Pancreas (tissue), 10 donors: ENCODE data around the gene CEACAM5. TPM values are rescaled to one million over a fixed set of nuclear protein-coding genes. Genes with fewer than 3 reads are reported as not detected.
A peak's percentile ranks its signal among the peaks of the same experiment; 100 is the strongest.

Experiments
- ATAC-seq, 4 donors: fragments of 200-7000 bp; cut with Tn5 transposase; one replicate each; pipeline versions ENCODE4 v1.8.0 to v1.9.1; 2020; ENCODE audit warnings: mild to moderate bottlenecking in 4 of 4, moderate library complexity in 4 of 4
- DNase-seq, 6 donors: peaks; one replicate each; pipeline ENCODE4 v3.0.0-alpha.2; 2020
- FAIRE-seq: peaks from 2 replicates; lab custom pipeline; 2012; peaks lifted over from hg19 to GRCh38; lab: Jason Lieb, UNC
- H3K27ac ChIP-seq, 4 donors: fragments of 200-600 bp; sonication (generic); 1 replicate in 3 of 4; 2 replicates in 1 of 4; pipeline versions ENCODE4 v1.5.0 to v1.8.0; 2020
- H3K27me3 ChIP-seq, 4 donors: fragments of 200-600 bp; one replicate each; pipeline ENCODE4 v1.8.0; 2021
- H3K36me3 ChIP-seq, 3 donors: fragments of 200-600 bp; sonication (generic) in 1 of 3; one replicate each; pipeline versions ENCODE4 v1.5.0 to v1.8.0; 2020 to 2021
- H3K4me1 ChIP-seq, 3 donors: fragments of 200-600 bp; one replicate each; pipeline ENCODE4 v1.8.0; 2021
- H3K4me3 ChIP-seq, 4 donors: fragments of 200-600 bp; sonication (generic) in 2 of 4; one replicate each; pipeline versions ENCODE4 v1.5.0 to v1.8.0; 2020 to 2021
- H3K9me3 ChIP-seq, 4 donors: fragments of 200-600 bp; one replicate each; pipeline ENCODE4 v1.8.0; 2021
- WGBS, 2 donors: extraction: QIAGEN DNeasy Blood & Tissue Kit; methylation state at CpG; one replicate each; pipeline ENCODE4 v1.1.7; 2013; 5-methylcytosine and 5-hydroxymethylcytosine counted together
- intact Hi-C, 3 donors: fragments of 100-400 bp; cut with DNase I; formaldehyde crosslinking; loops; one replicate each; pipeline versions ENCODE4 v1.11.1 to v1.14.2; 2022
- polyA plus RNA-seq, 2 donors: library from polyadenylated mRNA; stranded (reverse); fragments of 200-250 nt; gene quantifications; one replicate each; pipeline ENCODE4 v1.2.3, GENCODE V29; 2013
- total RNA-seq, 6 donors: library from RNA; stranded (reverse); fragmentation: NEBNext Ultra II Directional in 4 of 6; extraction: Animal tissue kit (Norgen Biotek cat#: 25700) in 4 of 6; gene quantifications; one replicate each; pipeline versions ENCODE4 v1.2.1 to v1.2.4, GENCODE V29; 2021 to 2023
- TF ChIP-seq, protein P1 (sequence below), 4 donors: fragments of 200-600 bp; sonication (generic) in 3 of 4; IDR thresholded peaks; one replicate each; pipeline versions ENCODE4 v1.5.0 to v1.8.0; 2021; ENCODE audit warnings: antibody characterized with exemption in 4 of 4
- donor health status: healthy with polysubstance abuse.
- donor health status: DM: no; HTN: no; CAD: no; lungs with moderate emphysema.
- donor health status: DM: no; HTN: no; CAD: no.
- donor health status: control.
- donor health status: control.
- donor health status: Bipolar disorder and iron deficiency.
- donor health status: DM: yes; HTN: yes; CAD: no.
- donor health status: DM: no; HTN: no; CAD: no.
- donor health status: DM: no; HTN: no; CAD: no.
- donor health status: DM: yes; HTN: yes; CAD: no.

The CEACAM5 gene
- total and polyA plus RNA-seq, 8 donors, result 0.02 to 5.8 (median 0.30) TPM; not detected in 3

GRCh38 chr19:41689993-41690800 is 18.2 kb upstream of the CEACAM5 start:
- DNase-seq (no peak), ATAC-seq (no peak), FAIRE-seq (no peak)
- Histone ChIP-seq H3K9me3 (no peaks in the 10 kb centered on the region), H3K4me1 (no peaks in the 10 kb centered on the region), H3K4me3 (no peak overlapping the region), H3K36me3 (no peaks in the 10 kb centered on the region), H3K27me3 (no peaks in the 10 kb centered on the region), H3K27ac (no peak overlapping the region)
- TF ChIP-seq, protein P1, sequence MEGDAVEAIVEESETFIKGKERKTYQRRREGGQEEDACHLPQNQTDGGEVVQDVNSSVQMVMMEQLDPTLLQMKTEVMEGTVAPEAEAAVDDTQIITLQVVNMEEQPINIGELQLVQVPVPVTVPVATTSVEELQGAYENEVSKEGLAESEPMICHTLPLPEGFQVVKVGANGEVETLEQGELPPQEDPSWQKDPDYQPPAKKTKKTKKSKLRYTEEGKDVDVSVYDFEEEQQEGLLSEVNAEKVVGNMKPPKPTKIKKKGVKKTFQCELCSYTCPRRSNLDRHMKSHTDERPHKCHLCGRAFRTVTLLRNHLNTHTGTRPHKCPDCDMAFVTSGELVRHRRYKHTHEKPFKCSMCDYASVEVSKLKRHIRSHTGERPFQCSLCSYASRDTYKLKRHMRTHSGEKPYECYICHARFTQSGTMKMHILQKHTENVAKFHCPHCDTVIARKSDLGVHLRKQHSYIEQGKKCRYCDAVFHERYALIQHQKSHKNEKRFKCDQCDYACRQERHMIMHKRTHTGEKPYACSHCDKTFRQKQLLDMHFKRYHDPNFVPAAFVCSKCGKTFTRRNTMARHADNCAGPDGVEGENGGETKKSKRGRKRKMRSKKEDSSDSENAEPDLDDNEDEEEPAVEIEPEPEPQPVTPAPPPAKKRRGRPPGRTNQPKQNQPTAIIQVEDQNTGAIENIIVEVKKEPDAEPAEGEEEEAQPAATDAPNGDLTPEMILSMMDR (IDR thresholded peaks at IDR 0.05), result no peak
- intact Hi-C loops, result no loop called here
- WGBS, 2 donors, result 48 to 60% methylated on average over 4 of the region's 4 CpGs

GRCh38 chr19:41690801-41691065 is 17.7 kb upstream of the CEACAM5 start:
- TF ChIP-seq, protein P1 (IDR thresholded peaks at IDR 0.05), result no peak

DNA sequence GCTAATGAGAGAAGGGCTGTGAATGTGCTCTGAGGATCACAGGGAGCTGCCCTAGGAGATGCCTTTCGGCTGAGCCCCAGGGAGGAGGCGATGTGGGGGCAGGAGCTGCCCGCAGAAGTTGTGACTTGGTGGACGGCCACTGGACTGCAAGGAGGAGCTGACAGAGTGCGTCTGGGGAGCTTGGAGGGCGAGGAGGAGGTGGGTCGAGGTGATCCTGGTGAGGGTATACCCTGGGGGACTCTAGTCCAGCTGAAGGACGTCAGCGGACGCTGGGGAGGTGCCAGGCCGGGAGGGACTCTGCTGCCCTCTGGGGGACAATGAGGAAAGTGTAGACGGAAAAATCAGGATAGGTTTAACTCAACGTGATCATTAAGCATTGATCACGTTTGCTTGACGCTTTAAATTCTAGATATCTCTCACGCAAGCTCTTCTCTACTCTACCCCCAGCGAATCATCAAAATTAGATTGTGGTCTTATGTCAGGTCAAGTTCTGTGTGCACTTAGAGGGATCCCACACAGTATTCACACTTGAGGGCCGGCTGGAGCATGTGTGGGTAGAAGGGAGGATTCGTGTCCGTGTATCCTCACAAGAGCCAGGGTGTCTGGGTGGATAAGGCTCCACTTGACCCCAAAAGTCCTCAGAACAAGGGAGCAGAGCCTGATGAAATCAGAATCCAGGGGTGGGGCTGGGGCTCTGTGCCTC is 17.0 kb upstream of the CEACAM5 start:
- DNase-seq, result peak in 2 of 6 donors; percentile 48 to 52
- ATAC-seq, result peak; percentile 66 to 85 (median 73)
- 28 to 30% methylated on average over 20 of the region's 20 CpGs for WGBS, 2 donors

More at GRCh38 chr19:41690801-41691065, 17.7 kb upstream of the CEACAM5 start:
- FAIRE-seq, result no peak
- H3K36me3 ChIP-seq, result no peaks in the 10 kb centered on the region
- H3K27ac ChIP-seq, result no peak overlapping the region
- no peaks in the 10 kb centered on the region for H3K27me3 ChIP-seq
- no peak for ATAC-seq
- intact Hi-C loops, result no loop called here
- no peak overlapping the region for H3K4me3 ChIP-seq
- DNase-seq, result no peak
- WGBS, 2 donors, result 71 to 75% methylated on average over 2 to 3 of the region's 3 CpGs
- H3K9me3 ChIP-seq, result no peaks in the 10 kb centered on the region
- no peaks in the 10 kb centered on the region for H3K4me1 ChIP-seq

GRCh38 chr19:41694196-41694595 is 14.2 kb upstream of the CEACAM5 start:
- DNase-seq, result no peak
- no peak for ATAC-seq
- TF ChIP-seq, protein P1 (IDR thresholded peaks at IDR 0.05), result no peak
- H3K27me3 ChIP-seq, result no peaks in the 10 kb centered on the region
- intact Hi-C loops, result no loop called here
- H3K36me3 ChIP-seq, result no peaks in the 10 kb centered on the region
- no peak overlapping the region for H3K4me3 ChIP-seq
- no peaks in the 10 kb centered on the region for H3K9me3 ChIP-seq
- FAIRE-seq, result no peak
- H3K27ac ChIP-seq, result no peak overlapping the region
- peaks cover 0 to 10% (median 4%) of the 10 kb centered on the region in 3 donors for H3K4me1 ChIP-seq
- WGBS, 2 donors, result 77 to 95% methylated on average over 1 of the region's 1 CpG

More for the DNA sequence above, 17.0 kb upstream of the CEACAM5 start:
- Histone ChIP-seq H3K4me1 (no peaks in the 10 kb centered on the region), H3K4me3 (no peak overlapping the region), H3K9me3 (no peaks in the 10 kb centered on the region), H3K27ac (no peak overlapping the region), H3K36me3 (no peaks in the 10 kb centered on the region), H3K27me3 (no peaks in the 10 kb centered on the region)
- intact Hi-C loops, result no loop called here
- TF ChIP-seq, protein P1 (IDR thresholded peaks at IDR 0.05), result peak; percentile 40 to 62 (median 54)
- no peak for FAIRE-seq
